HepG2 (cell line): Measurements from ENCODE around the gene MPIG6B. TPM values are rescaled to one million over a fixed set of nuclear protein-coding genes. Genes with fewer than 3 reads are reported as not detected.

Source experiments
- ATM ChIP-seq: fragments of 450-650 bp; IDR thresholded peaks from 2 replicates; pipeline ENCODE4 v1.7.1; 2017; ENCODE audit warnings: mild to moderate bottlenecking, borderline replicate concordance
- CTCF ChIP-seq: sonication (generic); formaldehyde crosslinking; IDR thresholded peaks from 2 replicates; pipeline ENCODE4 v1.5.0; 2020; ENCODE audit warnings: mild to moderate bottlenecking, missing genetic modification reagents, moderate library complexity
- EZH2 ChIP-seq: conservative IDR thresholded peaks from 2 replicates; pipeline ENCODE4 v1.6.1; 2012; ENCODE audit warnings: mild to moderate bottlenecking, low read depth, low read length, moderate library complexity
- FOSL2 ChIP-seq: sonication (generic); formaldehyde crosslinking; IDR thresholded peaks from 2 replicates; pipeline ENCODE4 v1.4.0; 2020; ENCODE audit warnings: missing genetic modification reagents
- FOXC1 ChIP-seq: sonication (generic); formaldehyde crosslinking; IDR thresholded peaks from 2 replicates; pipeline ENCODE4 v1.8.0; 2022; ENCODE audit warnings: mild to moderate bottlenecking, missing genetic modification reagents, borderline replicate concordance
- HNRNPH1 ChIP-seq: fragments of 200-400 bp; formaldehyde crosslinking; optimal IDR thresholded peaks from 2 replicates; pipeline ENCODE3; 2017; ENCODE audit warnings: mild to moderate bottlenecking, low read depth, low read length
- PAF1 ChIP-seq: IDR thresholded peaks from 2 replicates; pipeline ENCODE4 v1.6.1; 2016; ENCODE audit warnings: missing genetic modification reagents, missing compliant biosample characterization
- RFX1 ChIP-seq: fragments of 450-650 bp; IDR thresholded peaks from 2 replicates; pipeline ENCODE4 v1.6.1; 2017
- SMAD1 ChIP-seq: sonication (generic); formaldehyde crosslinking; IDR thresholded peaks from 2 replicates; pipeline ENCODE4 v1.4.0; 2020; ENCODE audit warnings: missing genetic modification reagents, low read depth, mild to moderate bottlenecking, borderline replicate concordance
- SRSF1 ChIP-seq: fragments of 200-400 bp; formaldehyde crosslinking; optimal IDR thresholded peaks from 2 replicates; pipeline ENCODE3; 2017; ENCODE audit warnings: mild to moderate bottlenecking, low read depth, low read length, moderate library complexity
- TCF7 ChIP-seq: sonication (generic); IDR thresholded peaks from 2 replicates; pipeline ENCODE4 v1.6.1; 2016; ENCODE audit warnings: antibody characterized with exemption, low read depth
- TCF7L2 ChIP-seq: IDR thresholded peaks from 2 replicates; pipeline ENCODE4 v1.6.1; 2011; ENCODE audit warnings: mild to moderate bottlenecking, low read depth, low read length, moderate library complexity
- TOPORS ChIP-seq: sonication (generic); formaldehyde crosslinking; IDR thresholded peaks from 2 replicates; pipeline ENCODE4 v1.8.0; 2023; ENCODE audit warnings: mild to moderate bottlenecking, missing genetic modification reagents
- ZBTB39 ChIP-seq: sonication (generic); formaldehyde crosslinking; IDR thresholded peaks from 2 replicates; pipeline ENCODE4 v1.5.0; 2020; ENCODE audit warnings: missing genetic modification reagents
- ZFP37 ChIP-seq: sonication (generic); formaldehyde crosslinking; IDR thresholded peaks from 2 replicates; pipeline ENCODE4 v1.4.0; 2020; ENCODE audit warnings: missing genetic modification reagents, borderline replicate concordance
- ZFY ChIP-seq: sonication (generic); formaldehyde crosslinking; IDR thresholded peaks from 2 replicates; pipeline ENCODE4 v1.4.0; 2020; ENCODE audit warnings: missing genetic modification reagents
- ZGPAT ChIP-seq: IDR thresholded peaks from 2 replicates; pipeline ENCODE4 v1.6.1; 2016; ENCODE audit warnings: mild to moderate bottlenecking
- ZNF451 ChIP-seq: sonication (generic); formaldehyde crosslinking; IDR thresholded peaks from 2 replicates; pipeline ENCODE4 v1.5.0; 2020; ENCODE audit warnings: mild to moderate bottlenecking, missing genetic modification reagents
- ZNF501 ChIP-seq: sonication (generic); formaldehyde crosslinking; IDR thresholded peaks from 2 replicates; pipeline ENCODE4 v1.5.1; 2020; ENCODE audit warnings: mild to moderate bottlenecking, moderate library complexity, missing genetic modification reagents
- ZNF660 ChIP-seq: sonication (generic); formaldehyde crosslinking; IDR thresholded peaks from 2 replicates; pipeline ENCODE4 v1.5.1; 2020; ENCODE audit warnings: mild to moderate bottlenecking, low read depth, missing genetic modification reagents, borderline replicate concordance
- polyA plus RNA-seq, 8 experiments: library from polyadenylated mRNA; depleted of rRNA in 3 of 8; stranded (reverse) in 7 of 8; unstranded in 1 of 8; fragments of >200 nt; fragmentation: Illumina TruSeq in 4 of 8; extraction: Trizol in 4 of 8; gene quantifications; 2 replicates each; pipeline versions ENCODE4 v1.2.1 to v1.2.3, GENCODE V29; 2011 to 2016; ENCODE audit warnings: low read depth in 4 of 8, missing spikeins in 1 of 8, mixed read lengths in 1 of 8; ENCODE audit not compliant: insufficient read depth in 1 of 8
- total RNA-seq, 5 experiments: library from RNA; depleted of rRNA; stranded (reverse); fragments of >200 nt; fragmentation: Illumina TruSeq; extraction: Trizol; gene quantifications; 2 replicates each; pipeline ENCODE4 v1.2.3, GENCODE V29; 2016; ENCODE audit warnings: low read depth in 1 of 5
- TF ChIP-seq, protein P1 (sequence below): sonication (generic); formaldehyde crosslinking; IDR thresholded peaks from 2 replicates; pipeline ENCODE4 v1.4.0; 2020; ENCODE audit warnings: missing genetic modification reagents, mild to moderate bottlenecking, borderline replicate concordance

MPIG6B gene
- total and polyA plus RNA-seq, 2 of the 13 experiments (the other 11 are each of a cell fraction or from before 2014, with no cell fraction given) = not detected

DNA sequence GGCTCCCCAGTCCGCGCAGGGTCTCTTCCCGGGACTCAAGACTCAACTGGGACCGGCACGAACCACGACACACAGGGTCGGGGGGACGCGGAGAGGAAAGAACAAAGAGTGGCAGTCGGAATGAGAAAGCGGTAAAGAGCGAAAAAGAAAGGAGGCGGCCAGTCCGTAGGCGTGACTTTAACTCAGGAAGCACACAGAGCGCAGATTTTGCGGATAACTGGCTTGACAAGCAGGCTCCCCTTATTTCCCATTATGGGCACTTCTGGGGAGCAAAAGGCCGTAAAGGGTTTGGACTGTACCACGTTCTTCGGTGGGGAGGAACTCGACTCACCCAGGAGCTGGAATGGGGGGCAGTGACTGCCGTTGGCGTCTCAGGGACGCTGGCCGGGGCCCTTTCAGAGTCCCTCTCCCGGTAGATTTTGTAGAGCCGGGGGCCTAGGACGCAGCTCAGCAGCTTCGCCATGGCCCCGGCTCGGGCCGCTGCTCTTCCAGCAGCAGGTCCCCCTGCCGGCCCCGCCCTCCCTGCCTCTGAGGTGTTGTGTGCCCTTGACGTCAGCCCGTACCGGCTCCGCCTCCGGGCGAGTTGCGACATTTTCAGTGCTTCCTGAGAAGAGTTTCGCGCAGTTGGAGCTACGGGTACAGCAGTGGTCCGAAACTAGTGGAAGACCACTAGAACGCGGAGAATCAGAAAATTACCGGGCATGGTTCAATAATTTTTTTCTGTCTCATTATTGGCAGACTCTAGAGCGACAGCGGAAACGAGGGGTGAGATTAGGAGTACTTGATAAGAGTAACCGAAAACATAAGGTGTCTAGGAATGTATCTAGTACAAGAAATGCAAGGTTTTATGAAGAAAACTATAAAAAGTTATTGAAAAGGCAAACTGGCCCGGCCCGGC lies 20.1 kb upstream of the MPIG6B start, which contains the start of gene ABHD16A (continued):
- TF ChIP-seq, protein P1, sequence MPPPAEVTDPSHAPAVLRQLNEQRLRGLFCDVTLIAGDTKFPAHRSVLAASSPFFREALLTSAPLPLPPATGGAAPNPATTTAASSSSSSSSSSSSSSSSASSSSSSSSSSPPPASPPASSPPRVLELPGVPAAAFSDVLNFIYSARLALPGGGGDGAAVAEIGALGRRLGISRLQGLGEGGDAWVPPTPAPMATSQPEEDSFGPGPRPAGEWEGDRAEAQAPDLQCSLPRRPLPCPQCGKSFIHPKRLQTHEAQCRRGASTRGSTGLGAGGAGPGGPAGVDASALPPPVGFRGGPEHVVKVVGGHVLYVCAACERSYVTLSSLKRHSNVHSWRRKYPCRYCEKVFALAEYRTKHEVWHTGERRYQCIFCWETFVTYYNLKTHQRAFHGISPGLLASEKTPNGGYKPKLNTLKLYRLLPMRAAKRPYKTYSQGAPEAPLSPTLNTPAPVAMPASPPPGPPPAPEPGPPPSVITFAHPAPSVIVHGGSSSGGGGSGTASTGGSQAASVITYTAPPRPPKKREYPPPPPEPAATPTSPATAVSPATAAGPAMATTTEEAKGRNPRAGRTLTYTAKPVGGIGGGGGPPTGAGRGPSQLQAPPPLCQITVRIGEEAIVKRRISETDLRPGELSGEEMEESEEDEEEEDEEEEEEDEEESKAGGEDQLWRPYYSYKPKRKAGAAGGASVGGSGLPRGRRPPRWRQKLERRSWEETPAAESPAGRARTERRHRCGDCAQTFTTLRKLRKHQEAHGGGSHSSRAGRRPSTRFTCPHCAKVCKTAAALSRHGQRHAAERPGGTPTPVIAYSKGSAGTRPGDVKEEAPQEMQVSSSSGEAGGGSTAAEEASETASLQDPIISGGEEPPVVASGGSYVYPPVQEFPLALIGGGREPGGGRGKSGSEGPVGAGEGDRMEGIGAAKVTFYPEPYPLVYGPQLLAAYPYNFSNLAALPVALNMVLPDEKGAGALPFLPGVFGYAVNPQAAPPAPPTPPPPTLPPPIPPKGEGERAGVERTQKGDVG = no peak
- TF ChIP-seq TCF7L2 (no peak), TCF7 (no peak), ZNF451 (CRISPR knock-in tag) (no peak), ZBTB39 (0 out of 2 replicates have a peak, but pooled peaks have one; percentile 44), RFX1 (no peak), ZGPAT (CRISPR knock-in tag) (peak; percentile 96), ZFY (peak; percentile 90), ATM (no peak), FOSL2 (CRISPR knock-in tag) (peak; percentile 74; the same call in 1 of the 2 replicates), PAF1 (no peak), EZH2 (no peak), SRSF1 (peak; percentile 60), TOPORS (CRISPR knock-in tag) (peak; percentile 80; the same call in 1 of the 2 replicates), ZFP37 (CRISPR knock-in tag) (peak; percentile 9; the same call in 1 of the 2 replicates), ZNF660 (CRISPR knock-in tag) (no peak), HNRNPH1 (no peak), CTCF (CRISPR knock-in tag) (peak; percentile 33), FOXC1 (0 out of 2 replicates have a peak, but pooled peaks have one; percentile 69), SMAD1 (peak; percentile 25; the same call in 1 of the 2 replicates), ZNF501 (CRISPR knock-in tag) (peak; percentile 90)
